Common myeloid progenitor, CD34-positive (primary cell): ENCODE measurements around the gene BCCIP.

Experiments used
- CTCF ChIA-PET: fragments of 350-600 bp; sonication (Branson Sonifier 250); formaldehyde crosslinking; loops from one replicate; lab custom pipeline; 2021; ENCODE audit warnings: antibody characterized with exemption; lab: Charles Lee
- POLR2A ChIA-PET: fragments of 350-600 bp; sonication (Branson Sonifier 250); formaldehyde crosslinking; loops from one replicate; lab custom pipeline; 2021; ENCODE audit warnings: antibody characterized with exemption; lab: Charles Lee
- DNase-seq, 3 donors: peaks; one replicate each; pipeline versions ENCODE4 v3.0.0 to v3.0.0-alpha.2; 2013
- H3K27ac ChIP-seq, 2 experiments: 1 replicate in 1 of 2; 2 replicates in 1 of 2; pipeline ENCODE4 v1.7.0; 2013; ENCODE audit warnings: inconsistent platforms in 2 of 2, low read length in 2 of 2, mild to moderate bottlenecking in 2 of 2, low read depth in 1 of 2, moderate library complexity in 1 of 2; ENCODE audit not compliant: severe bottlenecking in 2 of 2, insufficient read depth in 1 of 2, poor library complexity in 1 of 2
- H3K27me3 ChIP-seq, 5 experiments: replicated peaks in 2 of 5; 1 replicate in 3 of 5; 2 replicates in 2 of 5; pipeline versions ENCODE4 v1.6.1 to v1.7.0; 2013; ENCODE audit warnings: low read length in 4 of 5, mild to moderate bottlenecking in 2 of 5, moderate library complexity in 2 of 5, inconsistent platforms in 1 of 5; ENCODE audit not compliant: insufficient read depth in 5 of 5, control insufficient read depth in 4 of 5
- H3K36me3 ChIP-seq, 4 experiments: 1 replicate in 2 of 4; 2 replicates in 2 of 4; pipeline versions ENCODE4 v1.6.1 to v1.7.0; 2013; ENCODE audit warnings: low read length in 3 of 4, control low read depth in 1 of 4, mild to moderate bottlenecking in 1 of 4; ENCODE audit not compliant: control insufficient read depth in 4 of 4, insufficient read depth in 4 of 4
- H3K4me1 ChIP-seq, 4 experiments: 1 replicate in 3 of 4; 2 replicates in 1 of 4; pipeline versions ENCODE4 v1.6.1 to v1.7.1; 2013; ENCODE audit warnings: low read length in 3 of 4, mild to moderate bottlenecking in 3 of 4, control low read depth in 1 of 4, inconsistent platforms in 1 of 4, moderate library complexity in 1 of 4; ENCODE audit not compliant: control insufficient read depth in 4 of 4, insufficient read depth in 4 of 4; ENCODE audit errors: control extremely low read depth in 1 of 4
- H3K4me3 ChIP-seq, 7 experiments: 1 replicate in 4 of 7; 2 replicates in 3 of 7; pipeline versions ENCODE4 v1.5.1 to v1.7.0; 2013; ENCODE audit warnings: mild to moderate bottlenecking in 7 of 7, low read length in 6 of 7, moderate library complexity in 6 of 7, inconsistent platforms in 2 of 7, low read depth in 2 of 7, control low read depth in 1 of 7; ENCODE audit not compliant: insufficient read depth in 4 of 7, control insufficient read depth in 1 of 7; ENCODE audit errors: extremely low read depth in 1 of 7
- H3K9me3 ChIP-seq, 5 experiments: 1 replicate in 4 of 5; 2 replicates in 1 of 5; pipeline versions ENCODE4 v1.6.1 to v1.7.1; 2013; ENCODE audit warnings: low read length in 4 of 5, mild to moderate bottlenecking in 2 of 5, inconsistent platforms in 1 of 5, low read depth in 1 of 5, moderate library complexity in 1 of 5; ENCODE audit not compliant: control insufficient read depth in 4 of 5, insufficient read depth in 2 of 5; ENCODE audit errors: control extremely low read depth in 1 of 5
- WGBS: methylation state at CpG from one replicate; pipeline ENCODE4 v1.1.5; 2013; ENCODE audit not compliant: insufficient coverage; 5-methylcytosine and 5-hydroxymethylcytosine counted together

Gene BCCIP

GRCh38 chr10:125828311-125828710 lies 5.0 kb downstream of the BCCIP start:
- 100% methylated on average over 4 of the region's 5 CpGs for WGBS
- Histone ChIP-seq H3K36me3 (peaks cover 22 to 72% (median 48%) of the 10 kb centered on the region in 4 experiments), H3K4me3 (no peak overlapping the region), H3K9me3 (no peaks in the 10 kb centered on the region), H3K27ac (no peak overlapping the region), H3K4me1 (peaks cover 8 to 20% (median 13%) of the 10 kb centered on the region in 4 experiments), H3K27me3 (no peaks in the 10 kb centered on the region)
- no peak for DNase-seq
- ChIA-PET POLR2A (no interaction called here), CTCF (no interaction called here)

- no peaks in the 10 kb centered on the region for H3K9me3 ChIP-seq
- no peaks in the 10 kb centered on the region for H3K27me3 ChIP-seq
- no peak overlapping the region for H3K4me3 ChIP-seq
- no peak for DNase-seq
- peaks cover 23 to 90% (median 58%) of the 10 kb centered on the region in 4 experiments for H3K36me3 ChIP-seq
- 100% methylated on average over 1 of the region's 2 CpGs for WGBS
- H3K27ac ChIP-seq: no peak overlapping the region
- no peaks in the 10 kb centered on the region for H3K4me1 ChIP-seq
- ChIA-PET POLR2A (interaction anchor here (0.8 kb wide), 1 partner anchor 28 kb away, joined by 3 read pairs; no protein-coding TSS in a partner anchor), CTCF (no interaction called here)
Measured at GRCh38 chr10:125836746-125837145, 13.4 kb downstream of the BCCIP start.

GRCh38 chr10:125838802-125839575 lies 15.6 kb downstream of the BCCIP start:
- H3K9me3 ChIP-seq: no peaks in the 10 kb centered on the region
- H3K27me3 ChIP-seq: no peaks in the 10 kb centered on the region
- DNase-seq: no peak
- H3K4me3 ChIP-seq: no peak overlapping the region
- ChIA-PET POLR2A (no interaction called here), CTCF (interaction anchor here (1.4 kb wide), 1 partner anchor 21 kb away, joined by 3 read pairs; no protein-coding TSS in a partner anchor)
- H3K4me1 ChIP-seq: no peaks in the 10 kb centered on the region
- no peak overlapping the region for H3K27ac ChIP-seq
- WGBS: 93% methylated on average over 8 of the region's 9 CpGs
- H3K36me3 ChIP-seq: peaks cover 23 to 78% (median 54%) of the 10 kb centered on the region in 4 experiments

GRCh38 chr10:125840406-125840805 lies 17.1 kb downstream of the BCCIP start:
- Histone ChIP-seq H3K36me3 (peaks cover 23 to 85% (median 57%) of the 10 kb centered on the region in 4 experiments), H3K27ac (no peak overlapping the region), H3K9me3 (no peaks in the 10 kb centered on the region), H3K27me3 (no peaks in the 10 kb centered on the region), H3K4me3 (no peak overlapping the region), H3K4me1 (no peaks in the 10 kb centered on the region)
- POLR2A ChIA-PET: no interaction called here
- no peak for DNase-seq
- CTCF ChIA-PET: interaction anchor here (1.2 to 1.4 kb wide), 2 partner anchors 19 to 27 kb away, joined by 3 read pairs; no protein-coding TSS in a partner anchor
- WGBS: 96% methylated on average over 9 of the region's 9 CpGs

GRCh38 chr10:125840955-125841354 lies 17.6 kb downstream of the BCCIP start:
- Histone ChIP-seq H3K9me3 (no peaks in the 10 kb centered on the region), H3K4me3 (no peak overlapping the region), H3K27me3 (no peaks in the 10 kb centered on the region), H3K36me3 (peaks cover 23 to 85% (median 57%) of the 10 kb centered on the region in 4 experiments), H3K27ac (no peak overlapping the region), H3K4me1 (no peaks in the 10 kb centered on the region)
- POLR2A ChIA-PET: no interaction called here
- no peak for DNase-seq
- CTCF ChIA-PET: interaction anchor here (1.2 kb wide), 1 partner anchor 27 kb away, joined by 3 read pairs; no protein-coding TSS in a partner anchor
- no CpG with 5 or more reads among the region's 3 CpGs for WGBS

GRCh38 chr10:125843603-125844329 lies 20.4 kb downstream of the BCCIP start:
- POLR2A ChIA-PET: no interaction called here
- CTCF ChIA-PET: no interaction called here

More at GRCh38 chr10:125843603-125844329, 20.4 kb downstream of the BCCIP start:
- Histone ChIP-seq H3K9me3 (no peaks in the 10 kb centered on the region), H3K4me1 (no peaks in the 10 kb centered on the region), H3K4me3 (no peak overlapping the region), H3K27me3 (no peaks in the 10 kb centered on the region), H3K27ac (no peak overlapping the region), H3K36me3 (peaks cover 14 to 80% (median 55%) of the 10 kb centered on the region in 4 experiments)
- WGBS: 100% methylated on average over 9 of the region's 9 CpGs
- no peak for DNase-seq
